Kidney (tissue), 14 donors: ENCODE results near the gene CTNNBL1. TPM values are rescaled to one million over a fixed set of nuclear protein-coding genes. Genes with fewer than 3 reads are reported as not detected.

Experiments
- DNase-seq, 5 donors: peaks; one replicate each; pipeline ENCODE4 v3.0.0-alpha.2; 2013 to 2020
- FAIRE-seq: peaks from 2 replicates; lab custom pipeline; 2012; peaks lifted over from hg19 to GRCh38; lab: Jason Lieb, UNC
- H3K27ac ChIP-seq, 2 donors: one replicate each; pipeline ENCODE4 v1.7.0; 2013; ENCODE audit warnings: low read depth in 2 of 2, low read length in 2 of 2, inconsistent platforms in 1 of 2
- H3K27me3 ChIP-seq: one replicate; pipeline ENCODE4 v1.7.1; 2013; ENCODE audit warnings: low read length, inconsistent platforms; ENCODE audit not compliant: control insufficient read depth, insufficient read depth
- H3K36me3 ChIP-seq, 3 donors: one replicate each; pipeline versions ENCODE4 v1.7.0 to v1.7.1; 2013; ENCODE audit warnings: low read length in 3 of 3, control low read depth in 1 of 3, inconsistent platforms in 1 of 3; ENCODE audit not compliant: insufficient read depth in 3 of 3, control insufficient read depth in 2 of 3
- H3K4me1 ChIP-seq, 3 donors: one replicate each; pipeline versions ENCODE4 v1.7.0 to v1.7.1; 2013; ENCODE audit warnings: low read length in 3 of 3, inconsistent platforms in 1 of 3, low read depth in 1 of 3; ENCODE audit not compliant: control insufficient read depth in 2 of 3, insufficient read depth in 2 of 3
- H3K4me3 ChIP-seq, 3 donors: one replicate each; pipeline versions ENCODE4 v1.7.0 to v1.8.1; 2013; ENCODE audit warnings: low read length in 3 of 3, control low read depth in 1 of 3, inconsistent platforms in 1 of 3
- H3K9ac ChIP-seq, 3 donors: one replicate each; pipeline versions ENCODE4 v1.7.0 to v1.7.1; 2013; ENCODE audit warnings: low read length in 3 of 3, control low read depth in 1 of 3, inconsistent platforms in 1 of 3
- H3K9me3 ChIP-seq, 3 donors: one replicate each; pipeline versions ENCODE4 v1.7.0 to v1.7.1; 2013; ENCODE audit warnings: low read length in 3 of 3, control low read depth in 1 of 3, inconsistent platforms in 1 of 3; ENCODE audit not compliant: control insufficient read depth in 2 of 3, insufficient read depth in 1 of 3
- CTCF ChIP-seq: IDR thresholded peaks from 3 replicates; pipeline ENCODE4 v1.5.1; 2012; ENCODE audit warnings: mild to moderate bottlenecking, moderate library complexity, borderline replicate concordance; ENCODE audit not compliant: insufficient read depth; ENCODE audit errors: extremely low read depth
- intact Hi-C: fragments of 100-400 bp; cut with DNase I; formaldehyde crosslinking; loops from one replicate; pipeline ENCODE4 v1.11.1; 2022
- polyA plus RNA-seq: library from polyadenylated mRNA; stranded (reverse); fragments of 350-450 nt; fragmentation: Illumina TruSeq; extraction: RNeasy Lipid Tissue Mini Kit (QIAGEN cat#74804); gene quantifications from one replicate; pipeline ENCODE4 v1.2.3, GENCODE V29; 2014; ENCODE audit warnings: low read depth, low replicate concordance; ENCODE audit not compliant: insufficient read depth
- total RNA-seq: library from RNA; stranded (reverse); fragmentation: NEBNext Ultra II Directional; extraction: Animal tissue kit (Norgen Biotek cat#: 25700); gene quantifications from one replicate; pipeline ENCODE4 v1.2.1, GENCODE V29; 2021
- donor health status: control.
- donor health status: control.
- donor health status: control.
- donor health status: control.
- donor health status: control.
- donor health status: DM: yes; HTN: yes; CAD: no.
- donor health status: Normal renal cell carcinoma (clear cell type).

The CTNNBL1 gene
- total and polyA plus RNA-seq, 2 donors from 2014 or later: 40.9 to 70.9 TPM

GRCh38 chr20:37899105-37900045, 205.5 kb downstream of the CTNNBL1 start:
- no peak overlapping the region for H3K9ac ChIP-seq
- no peak for DNase-seq
- no peaks in the 10 kb centered on the region for H3K9me3 ChIP-seq
- no peak for FAIRE-seq
- no peak for TF ChIP-seq CTCF
- no peaks in the 10 kb centered on the region for H3K4me1 ChIP-seq
- intact Hi-C loops: no loop called here
- peaks cover 4% of the 10 kb centered on the region for H3K27me3 ChIP-seq
- H3K4me3 ChIP-seq: no peak overlapping the region
- H3K27ac ChIP-seq: no peak overlapping the region
- no peaks in the 10 kb centered on the region for H3K36me3 ChIP-seq

- FAIRE-seq (no peak), DNase-seq (peak in 3 of 5 donors; percentile 69 to 76 (median 74))
These were observed 207.4 kb downstream of the CTNNBL1 start for GRCh38 chr20:37901240-37901639.

GRCh38 chr20:37901654-37902503, 208.0 kb downstream of the CTNNBL1 start:
- intact Hi-C loops: no loop called here
- H3K27ac ChIP-seq: no peak overlapping the region
- H3K4me1 ChIP-seq: no peaks in the 10 kb centered on the region
- peak in 3 of 5 donors; percentile 66 to 77 (median 72) for DNase-seq
- no peak for FAIRE-seq
- H3K9me3 ChIP-seq: no peaks in the 10 kb centered on the region
- no peaks in the 10 kb centered on the region for H3K36me3 ChIP-seq
- H3K27me3 ChIP-seq: peaks cover 7% of the 10 kb centered on the region
- peak; percentile 33 for TF ChIP-seq CTCF
- H3K9ac ChIP-seq: no peak overlapping the region
- no peak overlapping the region for H3K4me3 ChIP-seq

More at GRCh38 chr20:37901240-37901639, 207.4 kb downstream of the CTNNBL1 start:
- H3K9me3 ChIP-seq: no peaks in the 10 kb centered on the region
- H3K9ac ChIP-seq: no peak overlapping the region
- no peak overlapping the region for H3K4me3 ChIP-seq
- H3K4me1 ChIP-seq: no peaks in the 10 kb centered on the region
- peaks cover 4% of the 10 kb centered on the region for H3K27me3 ChIP-seq
- intact Hi-C loops: no loop called here
- H3K27ac ChIP-seq: no peak overlapping the region
- no peak for TF ChIP-seq CTCF
- H3K36me3 ChIP-seq: no peaks in the 10 kb centered on the region
